Mesothelial cell of epicardium (in vitro differentiated cells): ENCODE results near the gene USP21. TPM values are rescaled to one million over a fixed set of nuclear protein-coding genes. Genes with fewer than 3 reads are reported as not detected.
A peak's percentile ranks its signal among the peaks of the same experiment; 100 is the strongest.

Experiments used
- DNase-seq, 2 experiments: peaks; one replicate each; pipeline ENCODE4 v3.0.0; 2021; ENCODE audit warnings: low spot score in 2 of 2; ENCODE audit not compliant: unreplicated experiment in 2 of 2
- H3K27ac Mint-ChIP-seq: 2 replicates; pipeline ENCODE4 v1.8.0; 2021; ENCODE audit warnings: mixed read lengths
- H3K27me3 Mint-ChIP-seq: 2 replicates; pipeline ENCODE4 v1.8.0; 2021; ENCODE audit warnings: low read depth, mixed read lengths
- H3K36me3 Mint-ChIP-seq: 2 replicates; pipeline ENCODE4 v1.8.0; 2021; ENCODE audit warnings: mixed read lengths
- H3K4me1 Mint-ChIP-seq: 2 replicates; pipeline ENCODE4 v1.8.0; 2021; ENCODE audit warnings: mixed read lengths
- H3K4me3 Mint-ChIP-seq: 2 replicates; pipeline ENCODE4 v1.8.0; 2021; ENCODE audit warnings: mild to moderate bottlenecking, moderate library complexity, mixed read lengths
- H3K9me3 Mint-ChIP-seq: 2 replicates; pipeline ENCODE4 v1.8.0; 2021; ENCODE audit warnings: mixed read lengths
- CTCF ChIP-seq: fragments of 200-600 bp; sonication (generic); IDR thresholded peaks from one replicate; pipeline ENCODE4 v1.5.0; 2021; ENCODE audit warnings: antibody characterized with exemption; ENCODE audit not compliant: unreplicated experiment
- total RNA-seq: library from RNA; stranded (reverse); gene quantifications from 3 replicates; pipeline ENCODE4 v1.2.1, GENCODE V29; 2021

Gene USP21
- total RNA-seq, 1 donor from 2014 or later: 42.6 TPM

- H3K27ac Mint-ChIP-seq: no peak overlapping the region
- H3K27me3 Mint-ChIP-seq: no peaks in the 10 kb centered on the region
- peak; percentile 45 for TF ChIP-seq CTCF
- peaks cover 19% of the 10 kb centered on the region for H3K4me1 Mint-ChIP-seq
- H3K36me3 Mint-ChIP-seq: peaks cover 4% of the 10 kb centered on the region
- H3K4me3 Mint-ChIP-seq: no peak overlapping the region
- DNase-seq: no peak
- no peaks in the 10 kb centered on the region for H3K9me3 Mint-ChIP-seq
Measured at GRCh38 chr1:161139766-161140165, 19.5 kb upstream of the USP21 start.

- H3K4me3 Mint-ChIP-seq: no peak overlapping the region
- no peaks in the 10 kb centered on the region for H3K9me3 Mint-ChIP-seq
- no peak overlapping the region for H3K27ac Mint-ChIP-seq
- H3K36me3 Mint-ChIP-seq: peaks cover under 1% of the 10 kb centered on the region
- no peaks in the 10 kb centered on the region for H3K27me3 Mint-ChIP-seq
- H3K4me1 Mint-ChIP-seq: peaks cover 18% of the 10 kb centered on the region
- TF ChIP-seq CTCF: no peak
- DNase-seq: no peak
Measured at GRCh38 chr1:161140755-161141400, 18.4 kb upstream of the USP21 start.

GRCh38 chr1:161145832-161146231 is 13.5 kb upstream of the USP21 start:
- Mint-ChIP-seq H3K4me3 (no peak overlapping the region), H3K27ac (no peak overlapping the region), H3K36me3 (no peaks in the 10 kb centered on the region), H3K27me3 (no peaks in the 10 kb centered on the region), H3K9me3 (no peaks in the 10 kb centered on the region), H3K4me1 (no peaks in the 10 kb centered on the region)
- no peak for DNase-seq
- TF ChIP-seq CTCF: no peak

- peak overlapping the region; percentile 99 for H3K4me3 Mint-ChIP-seq
- H3K4me1 Mint-ChIP-seq: peaks cover 10% of the 10 kb centered on the region
- TF ChIP-seq CTCF: no peak
- peak overlapping the region; percentile 99 for H3K27ac Mint-ChIP-seq
- H3K36me3 Mint-ChIP-seq: peaks cover 11% of the 10 kb centered on the region
- no peaks in the 10 kb centered on the region for H3K9me3 Mint-ChIP-seq
- no peak for DNase-seq
- H3K27me3 Mint-ChIP-seq: no peaks in the 10 kb centered on the region
Measured at GRCh38 chr1:161153176-161153575, 6.1 kb upstream of the USP21 start.

GRCh38 chr1:161153682-161154337 is 5.5 kb upstream of the USP21 start, which contains the start of gene UFC1:
Gene UFC1 (plus strand): TSS chr1:161153978. CDS start chr1:161153998, 20 bp downstream.
- H3K4me1 Mint-ChIP-seq: peaks cover 12% of the 10 kb centered on the region
- peak within 1 kb of the TSS; percentile 99 for H3K4me3 Mint-ChIP-seq
- H3K9me3 Mint-ChIP-seq: no peaks in the 10 kb centered on the region
- H3K27ac Mint-ChIP-seq: peak within 1 kb of the TSS; percentile 99
- no peak for TF ChIP-seq CTCF
- peak in 1 of 2 experiments; percentile 75 for DNase-seq
- H3K27me3 Mint-ChIP-seq: no peaks in the 10 kb centered on the region
- H3K36me3 Mint-ChIP-seq: peaks cover 11% of the 10 kb centered on the region
